Stimulated activated CD8-positive, alpha-beta memory T cell treated with anti-CD3 and anti-CD28 coated beads, Interleukin-12 subunit alpha, Interleukin-12 subunit beta, amount 100 ng/mL, for 1 hour (primary cell): ENCODE measurements around the gene ROBO1.

Experiments used
- DNase-seq: peaks from one replicate; pipeline ENCODE4 v3.0.0-alpha.2; 2020; ENCODE audit warnings: low read depth

Gene ROBO1

DNA sequence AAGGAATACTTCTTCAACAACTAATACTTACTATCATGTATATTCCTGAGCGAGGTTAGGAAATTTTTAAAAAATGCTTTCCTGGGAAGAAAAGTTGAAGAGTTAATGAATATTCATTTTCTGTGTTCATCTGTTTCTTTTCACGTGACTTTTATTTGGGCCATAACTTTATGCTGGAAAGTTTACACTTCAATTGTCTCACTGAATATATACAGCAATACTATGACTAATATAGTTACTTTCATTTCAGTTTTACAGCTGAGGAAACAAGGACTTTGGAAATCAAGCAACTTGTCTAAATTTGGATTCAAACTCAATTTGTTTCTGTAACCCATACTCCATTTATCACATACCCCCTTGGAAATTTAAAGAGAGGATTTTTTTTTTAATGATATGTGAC is 894.2 kb downstream of the ROBO1 start:
- DNase-seq: no peak

DNA sequence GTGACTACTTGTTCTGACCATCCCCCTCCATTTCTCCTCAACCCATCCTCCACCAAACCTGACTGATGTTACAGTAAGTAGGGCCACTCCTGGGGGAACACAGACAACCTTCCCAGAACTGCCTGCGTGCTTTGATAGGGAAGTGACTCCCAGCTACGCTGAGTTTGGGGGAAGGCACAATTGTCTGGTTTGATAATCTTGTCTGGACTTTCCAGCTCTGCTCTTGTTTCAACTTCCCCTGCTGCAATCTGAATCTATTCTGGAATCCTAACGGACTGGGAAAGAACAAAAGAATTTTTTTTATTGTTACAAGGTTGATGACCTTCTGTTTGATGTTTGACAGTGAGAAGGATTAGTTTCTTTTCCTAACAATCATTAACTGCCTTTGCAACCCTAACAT is 895.6 kb downstream of the ROBO1 start:
- DNase-seq: no peak

- DNase-seq: no peak
Measured at GRCh38 chr3:78871048-78871447, 896.8 kb downstream of the ROBO1 start.

GRCh38 chr3:78870484-78870883 is 897.3 kb downstream of the ROBO1 start:
- DNase-seq: no peak

- no peak for DNase-seq
Measured at GRCh38 chr3:78868570-78868969, 899.2 kb downstream of the ROBO1 start.

GRCh38 chr3:78867409-78868372 is 900.1 kb downstream of the ROBO1 start:
- no peak for DNase-seq

DNA sequence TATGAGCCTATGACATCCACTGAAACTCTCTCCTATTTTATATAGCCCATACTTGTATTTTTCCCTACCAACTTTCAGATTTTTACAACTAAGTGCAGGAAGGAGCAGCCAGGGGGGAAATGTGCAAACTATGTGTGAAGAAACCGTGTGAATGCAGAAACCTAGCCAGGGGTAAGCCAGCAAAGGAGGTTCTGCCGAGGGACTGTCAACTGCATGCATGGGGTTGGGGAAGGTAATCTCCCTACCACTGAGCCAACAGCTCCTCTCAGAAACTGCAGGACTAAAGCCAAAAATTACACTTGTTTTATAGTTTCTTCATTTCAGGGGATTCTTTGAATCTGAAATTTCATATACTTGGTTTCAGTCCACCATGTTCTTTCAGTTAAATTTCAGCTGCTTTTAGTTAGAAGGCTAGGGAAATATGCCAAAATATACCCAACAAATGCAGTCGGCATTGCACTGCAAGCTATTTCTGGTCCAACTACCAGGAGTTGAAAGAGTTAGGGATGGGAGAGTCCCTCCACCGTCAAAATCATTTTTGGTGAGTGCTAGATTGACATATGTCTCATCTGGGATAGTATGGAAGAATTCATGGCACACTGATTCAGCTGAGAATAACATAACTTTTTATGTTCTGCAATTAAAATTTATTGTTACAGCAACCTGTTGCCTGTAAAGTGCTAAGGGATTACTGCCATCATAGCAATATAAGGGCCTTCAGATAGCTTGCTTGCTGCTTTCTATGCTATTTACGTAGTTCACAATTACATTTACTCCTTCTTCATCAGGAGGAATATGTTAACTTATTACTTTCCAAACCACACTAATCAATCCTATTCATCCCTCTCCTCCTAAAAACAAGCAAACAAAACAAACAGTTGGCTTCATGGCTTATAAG is 904.2 kb downstream of the ROBO1 start:
- DNase-seq: no peak

DNA sequence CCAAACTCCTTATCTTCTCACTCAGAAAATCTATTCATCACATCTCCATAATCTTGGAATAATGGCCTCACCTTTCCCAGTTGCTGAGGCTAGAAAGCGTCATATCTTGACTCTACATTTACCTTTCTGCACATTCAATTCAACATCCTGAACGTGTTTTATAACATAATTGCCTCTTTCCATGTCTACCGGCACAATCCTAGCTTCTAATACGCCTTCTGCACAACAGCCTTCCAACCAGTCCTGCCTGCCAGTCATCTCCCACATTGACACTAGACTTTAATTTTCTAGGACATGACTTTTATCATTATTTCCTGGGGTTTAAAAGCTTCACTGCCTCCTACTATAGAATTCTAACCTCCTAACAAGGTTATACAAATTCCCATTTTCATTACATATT is 906.6 kb downstream of the ROBO1 start:
- DNase-seq: no peak

GRCh38 chr3:78860567-78860966 is 907.2 kb downstream of the ROBO1 start:
- no peak for DNase-seq

GRCh38 chr3:78858910-78859309 is 908.9 kb downstream of the ROBO1 start:
- DNase-seq: no peak

DNA sequence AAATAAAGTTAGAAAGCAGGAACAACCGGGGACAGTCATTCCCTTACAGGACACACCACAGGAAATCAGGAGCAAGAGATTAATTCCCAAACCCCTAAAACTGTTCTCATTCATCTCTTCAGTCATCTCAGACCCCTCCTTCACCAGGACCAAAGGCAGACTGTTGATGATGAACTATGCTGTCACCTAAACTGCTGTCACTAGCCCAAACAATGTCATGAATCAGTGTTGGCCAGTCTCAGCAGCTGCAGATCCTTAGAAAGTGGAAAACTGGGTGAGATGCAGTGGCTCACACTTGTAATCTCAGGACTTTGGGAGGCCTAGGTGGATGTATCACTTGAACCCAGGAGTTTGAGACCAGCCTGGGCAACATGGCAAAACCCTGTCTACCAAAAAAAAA is 909.6 kb downstream of the ROBO1 start:
- DNase-seq: no peak

GRCh38 chr3:78857494-78858111 is 910.2 kb downstream of the ROBO1 start:
- DNase-seq: no peak

DNA sequence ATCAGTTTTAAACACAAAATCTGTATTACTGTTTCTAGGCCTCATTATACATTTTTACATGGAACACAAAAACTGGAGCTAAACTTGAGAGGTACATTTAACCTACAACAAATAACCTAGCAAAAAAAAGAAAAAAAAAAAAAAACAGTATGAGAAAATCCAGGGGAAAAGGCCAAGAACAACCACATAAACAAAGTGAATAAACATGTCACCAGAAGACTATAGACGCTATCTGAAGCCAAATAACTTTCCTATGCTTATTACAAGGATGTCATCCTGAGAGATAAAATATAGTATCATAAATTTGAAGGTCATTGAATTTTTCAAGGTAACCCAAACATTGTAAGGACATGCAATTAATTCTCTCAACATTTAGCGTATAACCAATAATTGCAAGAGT is 911.6 kb downstream of the ROBO1 start:
- no peak for DNase-seq

- no peak for DNase-seq
Measured at GRCh38 chr3:78855190-78855589, 912.6 kb downstream of the ROBO1 start.

DNA sequence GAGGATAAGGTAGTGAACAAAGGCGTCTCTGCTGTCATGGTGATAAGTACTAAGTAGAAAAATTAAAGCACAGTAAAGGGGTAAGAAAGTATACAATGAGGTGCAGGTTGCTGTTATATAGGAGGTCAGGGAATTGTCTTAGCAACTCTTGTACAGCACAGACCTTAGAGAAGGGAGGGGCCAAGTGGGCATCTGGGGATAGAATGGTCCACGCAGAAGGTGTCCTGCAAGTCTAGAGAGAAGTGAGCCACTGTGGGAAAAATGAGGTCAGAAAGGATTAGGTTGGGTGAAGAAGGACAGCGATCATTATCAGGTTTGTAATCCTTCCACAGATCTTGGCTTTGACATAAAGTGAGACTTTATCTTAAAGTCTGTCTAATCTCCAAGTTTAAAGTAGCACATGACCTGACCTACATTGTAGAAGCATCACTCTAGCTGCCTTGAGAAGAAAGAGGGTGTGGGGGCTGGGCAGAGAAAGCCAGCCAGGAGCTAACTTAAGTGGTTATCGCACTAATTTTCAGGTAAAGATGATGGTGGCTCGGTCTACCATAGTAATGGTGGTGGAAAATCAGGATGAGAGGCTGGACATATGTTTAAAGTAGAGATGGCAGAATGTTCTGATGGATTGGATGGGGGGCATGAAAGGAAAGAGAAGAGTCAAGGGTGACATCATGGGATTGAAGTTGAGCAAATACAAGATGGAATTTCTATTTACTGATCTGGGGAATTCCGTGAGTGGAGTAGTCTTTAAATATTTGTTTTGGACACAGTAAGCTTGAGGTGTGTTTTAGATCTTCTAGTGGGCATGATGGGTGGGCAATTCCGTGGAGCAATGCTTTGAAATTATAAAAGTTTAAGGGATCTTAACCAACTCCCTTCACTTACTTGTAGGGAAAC is 919.2 kb downstream of the ROBO1 start:
- no peak for DNase-seq

DNA sequence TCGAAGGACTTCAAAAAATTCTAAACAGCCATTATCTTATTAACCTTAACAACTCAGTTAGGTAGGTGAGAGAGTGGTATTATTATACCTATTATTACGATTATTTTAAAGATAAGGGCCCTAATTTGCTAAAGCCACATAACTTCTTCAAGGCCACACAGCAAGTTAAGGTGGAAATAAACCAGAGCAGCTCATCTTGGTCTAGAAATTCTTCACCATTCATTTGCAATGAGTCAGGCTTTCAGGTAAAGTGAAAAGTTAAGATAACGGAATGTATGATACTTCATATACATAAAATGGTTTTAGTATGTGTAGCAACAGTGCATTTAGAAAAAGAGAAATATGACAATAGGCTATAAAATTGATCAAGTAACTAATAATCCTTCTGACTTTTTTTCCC is 920.2 kb downstream of the ROBO1 start:
- DNase-seq: no peak

DNA sequence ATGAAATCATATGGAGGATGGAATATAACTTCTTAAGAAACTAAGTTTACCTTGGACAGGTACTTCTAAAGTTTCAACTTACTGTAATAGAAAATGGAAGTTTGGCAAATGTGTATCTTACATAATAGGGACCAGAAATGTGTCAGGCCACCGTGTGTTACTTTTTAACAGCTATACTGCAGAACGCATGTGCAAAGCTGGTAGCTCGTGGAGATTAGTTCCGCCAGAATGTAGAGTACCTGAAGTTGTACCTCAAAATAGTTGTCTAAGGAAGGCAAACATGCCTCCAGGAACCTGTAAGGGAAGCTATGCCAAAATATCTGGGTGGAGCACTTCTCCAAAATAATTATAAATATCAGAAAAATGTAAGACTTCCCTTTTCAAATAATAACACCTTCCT is 920.6 kb downstream of the ROBO1 start:
- DNase-seq: no peak

- DNase-seq: no peak
Measured at GRCh38 chr3:78846718-78847117, 921.1 kb downstream of the ROBO1 start.

GRCh38 chr3:78845605-78846004 is 922.2 kb downstream of the ROBO1 start:
- no peak for DNase-seq

- DNase-seq: no peak
Measured at GRCh38 chr3:78844307-78844706, 923.5 kb downstream of the ROBO1 start.

- no peak for DNase-seq
Measured at GRCh38 chr3:78839693-78840092, 928.1 kb downstream of the ROBO1 start.
